Suprapubic skin (tissue), 4 donors: ENCODE results near the gene SLC6A19.

Experiments
- CTCF ChIP-seq, 2 donors: fragments of 200-600 bp in 1 of 2; fragments of 450-650 bp in 1 of 2; sonication (generic) in 1 of 2; IDR thresholded peaks; one replicate each; pipeline ENCODE4 v1.5.1; 2016 to 2019; ENCODE audit warnings: antibody characterized with exemption in 2 of 2, mild to moderate bottlenecking in 1 of 2, moderate library complexity in 1 of 2
- EP300 ChIP-seq: sonication (generic); formaldehyde crosslinking; IDR thresholded peaks from one replicate; pipeline ENCODE4 v1.6.1; 2017; ENCODE audit warnings: antibody characterized with exemption
- POLR2A ChIP-seq, 2 donors: fragments of 450-650 bp; IDR thresholded peaks; one replicate each; pipeline ENCODE4 v1.6.1; 2017; ENCODE audit warnings: antibody characterized with exemption in 2 of 2, mild to moderate bottlenecking in 2 of 2, moderate library complexity in 2 of 2
- POLR2AphosphoS5 ChIP-seq, 3 donors: sonication (generic); formaldehyde crosslinking; IDR thresholded peaks; one replicate each; pipeline ENCODE4 v1.6.1; 2017; ENCODE audit warnings: antibody characterized with exemption in 3 of 3

GRCh38 chr5:1203311-1203967, 2.0 kb downstream of the SLC6A19 start:
- TF ChIP-seq EP300 (no peak), CTCF (IDR thresholded peaks at IDR 0.05) (no peak), POLR2AphosphoS5 (IDR thresholded peaks at IDR 0.05) (no peak), POLR2A (IDR thresholded peaks at IDR 0.05) (no peak)
